Fibroblast of villous mesenchyme (primary cell): ENCODE data around the gene CBR3. TPM values are rescaled to one million over a fixed set of nuclear protein-coding genes. Genes with fewer than 3 reads are reported as not detected.

Source experiments
- DNase-seq: peaks from one replicate; pipeline ENCODE4 v3.0.0-alpha.2; 2010; ENCODE audit warnings: low read depth
- H3K4me3 ChIP-seq: 2 replicates; pipeline ENCODE4 v1.5.1; 2011; ENCODE audit warnings: low read depth, mild to moderate bottlenecking, low read length
- CTCF ChIP-seq: IDR thresholded peaks from 2 replicates; pipeline ENCODE4 v1.5.1; 2012; ENCODE audit warnings: low read depth, mild to moderate bottlenecking, low read length; ENCODE audit not compliant: insufficient read depth
- total RNA-seq: library from RNA; depleted of rRNA; stranded (reverse); fragments of >200 nt; gene quantifications from 2 replicates; pipeline ENCODE4 v1.2.3, GENCODE V29; 2012

CBR3 gene
- total RNA-seq, 1 donor = 12.1 TPM

GRCh38 chr21:36117286-36117741 lies 17.6 kb upstream of the CBR3 start:
- no peak overlapping the region for H3K4me3 ChIP-seq
- DNase-seq = no peak
- TF ChIP-seq CTCF = no peak

- no peak for TF ChIP-seq CTCF
- no peak overlapping the region for H3K4me3 ChIP-seq
- DNase-seq = peak; percentile 72
Observed at GRCh38 chr21:36120304-36120888, 14.5 kb upstream of the CBR3 start.

GRCh38 chr21:36122977-36123376 lies 11.9 kb upstream of the CBR3 start:
- no peak overlapping the region for H3K4me3 ChIP-seq
- DNase-seq = peak; percentile 7
- peak; percentile 36 for TF ChIP-seq CTCF

GRCh38 chr21:36124395-36124794 lies 10.5 kb upstream of the CBR3 start:
- DNase-seq = no peak
- no peak for TF ChIP-seq CTCF
- H3K4me3 ChIP-seq = no peak overlapping the region

GRCh38 chr21:36125512-36126207 lies 9.2 kb upstream of the CBR3 start:
- DNase-seq = peak; percentile 62
- H3K4me3 ChIP-seq = no peak overlapping the region
- peak; percentile 98 for TF ChIP-seq CTCF

- no peak overlapping the region for H3K4me3 ChIP-seq
- peak; percentile 10 for DNase-seq
- no peak for TF ChIP-seq CTCF
Observed at GRCh38 chr21:36126208-36126565, 8.7 kb upstream of the CBR3 start.

- no peak for TF ChIP-seq CTCF
- no peak for DNase-seq
- H3K4me3 ChIP-seq = no peak overlapping the region
Observed at GRCh38 chr21:36126621-36127110, 8.2 kb upstream of the CBR3 start.
